ENCODE measurements around the gene ACOT7. TPM values are rescaled to one million over a fixed set of nuclear protein-coding genes. Genes with fewer than 3 reads are reported as not detected.

ACOT7 gene
- total and polyA plus RNA-seq, 2 experiments from 2014 or later: 167 to 169 TPM

DNA sequence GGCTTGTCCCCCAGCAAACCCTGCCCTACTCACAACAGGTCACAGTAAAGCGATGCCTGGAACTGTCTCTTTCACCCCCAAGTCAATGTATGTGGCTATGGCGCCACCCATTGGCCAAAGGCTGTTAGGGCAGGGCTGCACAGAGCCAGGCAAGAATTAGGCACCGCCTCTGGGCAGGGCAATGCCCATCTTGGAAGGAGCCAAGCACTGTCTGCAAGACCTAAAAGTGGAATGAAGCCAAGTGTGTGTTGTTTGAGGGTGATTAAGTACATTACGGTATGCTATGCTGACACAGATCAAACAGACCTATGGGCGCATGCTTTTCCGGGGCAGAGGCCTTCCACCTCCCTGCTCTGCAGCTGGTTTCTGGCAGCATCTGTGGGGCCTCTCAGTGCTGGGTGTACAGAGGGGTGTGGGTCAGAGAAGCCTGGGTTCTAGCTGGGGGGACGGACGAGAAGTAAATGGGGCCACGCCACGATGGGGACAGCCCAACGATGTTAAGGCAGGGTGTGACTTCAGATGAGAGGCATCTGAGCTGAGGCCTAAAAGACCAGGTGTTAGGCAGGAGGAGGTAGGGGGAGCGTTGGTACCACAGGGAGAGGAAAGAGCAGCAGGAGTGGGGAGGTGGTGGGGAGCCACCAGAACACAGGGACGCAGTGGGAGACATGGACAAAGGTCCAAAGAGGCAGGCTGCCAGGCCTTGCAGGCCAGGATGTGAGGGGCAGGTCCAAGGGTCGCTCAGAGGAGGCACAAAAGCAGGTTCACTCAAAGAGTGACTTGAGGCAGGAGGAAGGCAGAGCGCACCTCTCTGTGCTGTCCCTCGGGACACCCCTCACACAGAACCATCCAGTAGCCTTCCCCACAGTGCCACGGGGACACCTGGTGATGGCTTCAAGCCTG is 49.8 kb downstream of the ACOT7 start:
- DNase-seq (ENCODE audit: low spot score) (peak; percentile 90), ATAC-seq (peak; percentile 85)
- Histone ChIP-seq H3K4me2 (no peak overlapping the region), H3K36me3 (ENCODE audit: insufficient read depth) (no peaks in the 10 kb centered on the region), H3F3A (replicated peaks; ENCODE audit: low read depth) (peaks cover 9% of the 10 kb centered on the region; the same call in 1 of the 2 replicates), H3K27me3 (ENCODE audit: insufficient read depth) (no peaks in the 10 kb centered on the region), H2AFZ (no peak overlapping the region), H4K20me1 (replicated peaks; ENCODE audit: insufficient read depth) (peaks cover 21% of the 10 kb centered on the region), H3K79me2 (replicated peaks; ENCODE audit: insufficient read depth) (peaks cover 9% of the 10 kb centered on the region; the same call in 1 of the 2 replicates), H3K4me1 (ENCODE audit: insufficient read depth) (no peaks in the 10 kb centered on the region), H3K4me3 (no peak overlapping the region), H3K27ac (ENCODE audit: low read depth) (no peak overlapping the region), H3K9me2 (ENCODE audit: insufficient read depth) (no peaks in the 10 kb centered on the region)
- Mint-ChIP-seq H3K27me3 (ENCODE audit: insufficient read depth, low read depth, poor library complexity) (peaks cover 13% of the 10 kb centered on the region), H3K27ac (no peak overlapping the region), H3K4me3 (no peak overlapping the region), H3K9me3 (no peaks in the 10 kb centered on the region), H3K36me3 (ENCODE audit: low read depth) (peaks cover 10% of the 10 kb centered on the region), H3K4me1 (peaks cover 21% of the 10 kb centered on the region)
- TF ChIP-seq POLR2AphosphoS5 (IDR thresholded peaks at IDR 0.05; ENCODE audit: low read depth): no peak
- TF ChIP-seq, protein P1, sequence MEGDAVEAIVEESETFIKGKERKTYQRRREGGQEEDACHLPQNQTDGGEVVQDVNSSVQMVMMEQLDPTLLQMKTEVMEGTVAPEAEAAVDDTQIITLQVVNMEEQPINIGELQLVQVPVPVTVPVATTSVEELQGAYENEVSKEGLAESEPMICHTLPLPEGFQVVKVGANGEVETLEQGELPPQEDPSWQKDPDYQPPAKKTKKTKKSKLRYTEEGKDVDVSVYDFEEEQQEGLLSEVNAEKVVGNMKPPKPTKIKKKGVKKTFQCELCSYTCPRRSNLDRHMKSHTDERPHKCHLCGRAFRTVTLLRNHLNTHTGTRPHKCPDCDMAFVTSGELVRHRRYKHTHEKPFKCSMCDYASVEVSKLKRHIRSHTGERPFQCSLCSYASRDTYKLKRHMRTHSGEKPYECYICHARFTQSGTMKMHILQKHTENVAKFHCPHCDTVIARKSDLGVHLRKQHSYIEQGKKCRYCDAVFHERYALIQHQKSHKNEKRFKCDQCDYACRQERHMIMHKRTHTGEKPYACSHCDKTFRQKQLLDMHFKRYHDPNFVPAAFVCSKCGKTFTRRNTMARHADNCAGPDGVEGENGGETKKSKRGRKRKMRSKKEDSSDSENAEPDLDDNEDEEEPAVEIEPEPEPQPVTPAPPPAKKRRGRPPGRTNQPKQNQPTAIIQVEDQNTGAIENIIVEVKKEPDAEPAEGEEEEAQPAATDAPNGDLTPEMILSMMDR (conservative IDR thresholded peaks at IDR 0.05; ENCODE audit: low read depth in 2 of 2): peak; percentile 98 to 100

DNA sequence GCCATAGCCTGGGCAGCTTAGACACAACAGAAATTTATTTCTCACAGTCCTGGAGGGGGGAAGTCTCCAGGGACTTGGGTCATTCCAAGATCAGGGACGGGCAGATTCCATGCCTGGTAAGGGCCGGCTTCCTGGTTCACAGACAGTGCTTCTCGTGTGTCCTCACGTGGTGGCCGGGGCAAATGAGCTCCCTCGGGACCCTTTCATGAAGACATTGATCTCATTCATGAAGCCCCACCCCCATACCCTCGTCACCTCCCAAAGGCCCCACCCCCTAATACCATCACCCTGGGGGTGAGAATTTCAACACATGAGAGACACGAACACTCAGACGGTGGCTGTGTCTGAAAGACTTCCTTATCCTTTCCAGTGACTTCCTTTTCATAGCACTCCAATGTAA is 51.5 kb downstream of the ACOT7 start:
- ATAC-seq: no peak

GRCh38 chr1:6338695-6339094 is 54.9 kb downstream of the ACOT7 start:
- H3K27ac Mint-ChIP-seq: peak overlapping the region; percentile 35; the same call in 1 of the 2 replicates
- H3K36me3 Mint-ChIP-seq (ENCODE audit: low read depth): peaks cover 15% of the 10 kb centered on the region
- DNase-seq (ENCODE audit: low spot score): no peak
- H3K27ac ChIP-seq (ENCODE audit: low read depth): no peak overlapping the region
- H3K36me3 ChIP-seq (ENCODE audit: insufficient read depth): no peaks in the 10 kb centered on the region
- H3K4me2 ChIP-seq: no peak overlapping the region
- H3F3A ChIP-seq (replicated peaks; ENCODE audit: low read depth): 0 out of 2 replicates have a peak, but pooled peaks cover 4% of the 10 kb centered on the region
- H3K27me3 Mint-ChIP-seq (ENCODE audit: insufficient read depth, low read depth, poor library complexity): peaks cover 12% of the 10 kb centered on the region
- no peak overlapping the region for H3K4me3 ChIP-seq
- H3K4me1 Mint-ChIP-seq: peaks cover 39% of the 10 kb centered on the region
- no peaks in the 10 kb centered on the region for H3K27me3 ChIP-seq (ENCODE audit: insufficient read depth)
- H3K4me3 Mint-ChIP-seq: peak overlapping the region; percentile 5; the same call in 1 of the 3 replicates
- no peaks in the 10 kb centered on the region for H3K9me3 Mint-ChIP-seq
- H3K4me1 ChIP-seq (ENCODE audit: insufficient read depth): peaks cover 9% of the 10 kb centered on the region
- TF ChIP-seq STAT1 (IDR thresholded peaks at IDR 0.05; ENCODE audit: unreplicated experiment): no peak
- no peak for TF ChIP-seq EZH2phosphoT487 (IDR thresholded peaks at IDR 0.05; ENCODE audit: unreplicated experiment)
- TF ChIP-seq ETS1 (IDR thresholded peaks at IDR 0.05): no peak
- no peak for TF ChIP-seq CREB1 (CRISPR knock-in tag; IDR thresholded peaks at IDR 0.05; ENCODE audit: low read depth)
- peaks cover 16% of the 10 kb centered on the region; the same call in 1 of the 2 replicates for H4K20me1 ChIP-seq (replicated peaks; ENCODE audit: insufficient read depth)
- ATAC-seq: peak; percentile 45
- no peak overlapping the region for H2AFZ ChIP-seq
- peaks cover 9% of the 10 kb centered on the region; the same call in 1 of the 2 replicates for H3K79me2 ChIP-seq (replicated peaks; ENCODE audit: insufficient read depth)
- H3K9me2 ChIP-seq (ENCODE audit: insufficient read depth): no peaks in the 10 kb centered on the region

More for the DNA sequence above, 51.5 kb downstream of the ACOT7 start:
- Mint-ChIP-seq H3K9me3 (no peaks in the 10 kb centered on the region), H3K4me3 (no peak overlapping the region), H3K4me1 (peaks cover 28% of the 10 kb centered on the region), H3K27ac (no peak overlapping the region; the same call in 1 of the 2 replicates), H3K36me3 (ENCODE audit: low read depth) (peaks cover 12% of the 10 kb centered on the region), H3K27me3 (ENCODE audit: insufficient read depth, low read depth, poor library complexity) (peaks cover 18% of the 10 kb centered on the region)
- Histone ChIP-seq H2AFZ (no peak overlapping the region), H3F3A (replicated peaks; ENCODE audit: low read depth) (0 out of 2 replicates have a peak, but pooled peaks cover 2% of the 10 kb centered on the region), H3K27me3 (ENCODE audit: insufficient read depth) (no peaks in the 10 kb centered on the region), H3K4me2 (no peak overlapping the region), H3K4me3 (no peak overlapping the region), H3K79me2 (replicated peaks; ENCODE audit: insufficient read depth) (peaks cover 9% of the 10 kb centered on the region; the same call in 1 of the 2 replicates), H4K20me1 (replicated peaks; ENCODE audit: insufficient read depth) (peaks cover 12% of the 10 kb centered on the region; the same call in 1 of the 2 replicates), H3K4me1 (ENCODE audit: insufficient read depth) (no peaks in the 10 kb centered on the region), H3K9me2 (ENCODE audit: insufficient read depth) (no peaks in the 10 kb centered on the region), H3K27ac (ENCODE audit: low read depth) (no peak overlapping the region), H3K36me3 (ENCODE audit: insufficient read depth) (no peaks in the 10 kb centered on the region)
- TF ChIP-seq CREB1 (CRISPR knock-in tag; IDR thresholded peaks at IDR 0.05; ENCODE audit: low read depth) (no peak), ZNF114 (CRISPR knock-in tag; IDR thresholded peaks at IDR 0.05) (no peak), ZNF331 (CRISPR knock-in tag; IDR thresholded peaks at IDR 0.05; ENCODE audit: low read depth) (no peak)
- no peak for DNase-seq (ENCODE audit: low spot score)

Measured in GM23338 (cell line).